MCF 10A (cell line): ENCODE results near the gene RTL3. TPM values are rescaled to one million over a fixed set of nuclear protein-coding genes. Genes with fewer than 3 reads are reported as not detected.

ENCODE experiments used
- BruUV-seq: library from RNA; stranded (reverse); fragments of 400-500 nt; replicated peaks from 2 replicates; lab custom pipeline; 2021; lab: Mats Ljungman, UMichigan
- CTCF ChIA-PET: fragments of 300-600 bp; sonication (Branson Sonifier 250); formaldehyde crosslinking; extraction: SDS; loops from one replicate; lab custom pipeline; 2021; ENCODE audit warnings: antibody characterized with exemption, inconsistent platforms; lab: Yijun Ruan, JAX
- POLR2A ChIA-PET: fragments of 300-600, 350-650 bp; sonication (Branson Sonifier 250); formaldehyde crosslinking; extraction: SDS; loops from one replicate; lab custom pipeline; 2020; ENCODE audit warnings: antibody characterized with exemption, inconsistent platforms; lab: Yijun Ruan, JAX
- DNase-seq: peaks from one replicate; pipeline ENCODE4 v3.0.0-alpha.2; 2018; ENCODE audit not compliant: unreplicated experiment
- H3K27ac Mint-ChIP-seq: one replicate; pipeline ENCODE4 v1.8.0; 2022; ENCODE audit warnings: mild to moderate bottlenecking, low read depth, mixed read lengths; ENCODE audit not compliant: unreplicated experiment
- H3K27me3 Mint-ChIP-seq: one replicate; pipeline ENCODE4 v1.8.0; 2022; ENCODE audit warnings: mixed read lengths; ENCODE audit not compliant: insufficient read depth, unreplicated experiment
- H3K36me3 Mint-ChIP-seq: one replicate; pipeline ENCODE4 v1.8.0; 2022; ENCODE audit warnings: mild to moderate bottlenecking, moderate library complexity, mixed read lengths; ENCODE audit not compliant: insufficient read depth, unreplicated experiment
- H3K4me1 Mint-ChIP-seq: one replicate; pipeline ENCODE4 v1.8.0; 2022; ENCODE audit warnings: mixed read lengths; ENCODE audit not compliant: insufficient read depth, unreplicated experiment
- H3K4me3 Mint-ChIP-seq: one replicate; pipeline ENCODE4 v1.8.0; 2022; ENCODE audit warnings: mild to moderate bottlenecking, moderate library complexity, mixed read lengths; ENCODE audit not compliant: unreplicated experiment
- H3K9me3 Mint-ChIP-seq: one replicate; pipeline ENCODE4 v1.8.0; 2022; ENCODE audit warnings: mixed read lengths; ENCODE audit not compliant: unreplicated experiment
- CTCF ChIP-seq: fragments of 200-600 bp; IDR thresholded peaks from one replicate; pipeline ENCODE4 v1.8.0; 2022; ENCODE audit warnings: antibody characterized with exemption, mild to moderate bottlenecking; ENCODE audit not compliant: unreplicated experiment
- intact Hi-C: fragments of 100-400 bp; cut with micrococcal nuclease; formaldehyde crosslinking; loops from 2 replicates; pipeline ENCODE4 v1.14.1; 2022
- total RNA-seq: library from RNA; stranded (reverse); gene quantifications from 2 replicates; pipeline ENCODE4 v1.2.3, GENCODE V29; 2022

Gene RTL3
- total RNA-seq, 1 experiment from 2014 or later: not detected

GRCh38 chrX:78624426-78624825 lies 34.7 kb downstream of the RTL3 start:
- intact Hi-C loops: no loop called here
- H3K4me1 Mint-ChIP-seq: no peaks in the 10 kb centered on the region
- CTCF ChIA-PET: no interaction called here

DNA sequence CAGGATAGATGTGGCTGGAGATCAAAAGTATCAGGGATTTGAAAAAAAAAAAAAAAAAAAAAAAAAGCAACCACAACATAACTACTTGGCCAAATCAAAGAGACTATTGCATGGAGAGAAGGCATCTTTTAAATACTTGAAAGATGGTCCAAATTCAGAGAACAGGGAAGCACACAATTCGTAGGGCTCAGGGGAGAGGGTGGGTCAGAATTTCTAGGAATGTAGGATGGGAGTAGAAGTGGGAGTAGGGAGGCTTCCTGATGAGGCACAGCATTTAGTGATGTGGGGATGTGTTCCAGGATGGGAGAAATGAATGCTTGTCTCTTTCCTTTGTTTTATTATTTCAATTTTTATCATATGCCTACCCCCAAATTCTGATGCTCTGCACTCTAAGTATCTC lies 36.3 kb downstream of the RTL3 start:
- Mint-ChIP-seq H3K4me3 (no peak overlapping the region), H3K27me3 (no peaks in the 10 kb centered on the region), H3K36me3 (no peaks in the 10 kb centered on the region), H3K27ac (no peak overlapping the region), H3K4me1 (no peaks in the 10 kb centered on the region), H3K9me3 (peaks cover 8% of the 10 kb centered on the region)
- CTCF ChIA-PET: no interaction called here
- no TSS peak for BruUV-seq
- intact Hi-C loops: no loop called here
- no peak for TF ChIP-seq CTCF
- DNase-seq: no peak
- POLR2A ChIA-PET: no interaction called here

More at GRCh38 chrX:78624426-78624825, 34.7 kb downstream of the RTL3 start:
- no peaks in the 10 kb centered on the region for H3K9me3 Mint-ChIP-seq
- TF ChIP-seq CTCF: no peak
- no peak overlapping the region for H3K4me3 Mint-ChIP-seq
- POLR2A ChIA-PET: no interaction called here
- DNase-seq: no peak
- no peak overlapping the region for H3K27ac Mint-ChIP-seq
- no peaks in the 10 kb centered on the region for H3K27me3 Mint-ChIP-seq
- BruUV-seq: no TSS peak
- H3K36me3 Mint-ChIP-seq: no peaks in the 10 kb centered on the region

GRCh38 chrX:78619834-78620233 lies 39.3 kb downstream of the RTL3 start:
- POLR2A ChIA-PET: no interaction called here
- Mint-ChIP-seq H3K4me1 (no peaks in the 10 kb centered on the region), H3K27ac (no peak overlapping the region), H3K27me3 (no peaks in the 10 kb centered on the region), H3K9me3 (peaks cover 21% of the 10 kb centered on the region), H3K4me3 (no peak overlapping the region), H3K36me3 (no peaks in the 10 kb centered on the region)
- DNase-seq: no peak
- intact Hi-C loops: no loop called here
- CTCF ChIA-PET: no interaction called here
- TF ChIP-seq CTCF: no peak
- BruUV-seq: no TSS peak

DNA sequence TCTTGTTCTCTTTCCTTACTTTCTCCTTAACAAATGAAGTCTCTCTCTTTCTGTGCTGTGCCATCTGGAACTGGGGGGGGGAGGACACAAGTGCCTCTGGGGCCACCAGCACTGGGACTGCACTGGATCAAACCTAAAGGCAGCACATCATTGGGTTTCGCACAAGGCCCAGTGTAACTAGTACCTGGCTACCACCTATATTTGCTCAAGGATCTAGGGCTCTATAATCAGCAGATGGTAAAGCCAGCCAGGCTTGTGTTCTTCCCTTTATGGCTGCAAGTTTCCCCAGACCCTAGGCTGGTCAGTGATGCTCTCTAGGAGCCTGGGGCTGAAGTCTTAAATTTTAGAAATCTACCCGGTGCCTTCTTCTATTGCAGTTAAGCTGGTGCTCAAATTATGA lies 40.1 kb downstream of the RTL3 start:
- peaks cover 24% of the 10 kb centered on the region for H3K9me3 Mint-ChIP-seq
- intact Hi-C loops: no loop called here
- no peak overlapping the region for H3K4me3 Mint-ChIP-seq
- H3K4me1 Mint-ChIP-seq: no peaks in the 10 kb centered on the region
- BruUV-seq: no TSS peak
- no peak overlapping the region for H3K27ac Mint-ChIP-seq
- ChIA-PET POLR2A (no interaction called here), CTCF (no interaction called here)
- no peak for TF ChIP-seq CTCF
- no peaks in the 10 kb centered on the region for H3K27me3 Mint-ChIP-seq
- DNase-seq: no peak
- H3K36me3 Mint-ChIP-seq: no peaks in the 10 kb centered on the region
